Stomach (tissue), 4 donors: ENCODE data around the gene RAMACL.

Experiments
- CTCF ChIP-seq, 7 experiments: fragments of 450-650 bp in 4 of 7; fragments of 200-600 bp in 3 of 7; sonication (generic) in 3 of 7; IDR thresholded peaks; one replicate each; pipeline ENCODE4 v1.5.1; 2016 to 2019; ENCODE audit warnings: antibody characterized with exemption in 7 of 7, control low read depth in 2 of 7, mild to moderate bottlenecking in 1 of 7
- EP300 ChIP-seq: sonication (generic); formaldehyde crosslinking; IDR thresholded peaks from one replicate; pipeline ENCODE4 v1.6.1; 2017; ENCODE audit warnings: antibody characterized with exemption
- POLR2A ChIP-seq, 4 donors: fragments of 450-650 bp; IDR thresholded peaks; one replicate each; pipeline ENCODE4 v1.6.1; 2016; ENCODE audit warnings: antibody characterized with exemption in 4 of 4, control low read depth in 2 of 4, mild to moderate bottlenecking in 1 of 4, moderate library complexity in 1 of 4
- POLR2AphosphoS5 ChIP-seq, 3 donors: sonication (generic); formaldehyde crosslinking; IDR thresholded peaks; one replicate each; pipeline ENCODE4 v1.6.1; 2016; ENCODE audit warnings: antibody characterized with exemption in 3 of 3

DNA sequence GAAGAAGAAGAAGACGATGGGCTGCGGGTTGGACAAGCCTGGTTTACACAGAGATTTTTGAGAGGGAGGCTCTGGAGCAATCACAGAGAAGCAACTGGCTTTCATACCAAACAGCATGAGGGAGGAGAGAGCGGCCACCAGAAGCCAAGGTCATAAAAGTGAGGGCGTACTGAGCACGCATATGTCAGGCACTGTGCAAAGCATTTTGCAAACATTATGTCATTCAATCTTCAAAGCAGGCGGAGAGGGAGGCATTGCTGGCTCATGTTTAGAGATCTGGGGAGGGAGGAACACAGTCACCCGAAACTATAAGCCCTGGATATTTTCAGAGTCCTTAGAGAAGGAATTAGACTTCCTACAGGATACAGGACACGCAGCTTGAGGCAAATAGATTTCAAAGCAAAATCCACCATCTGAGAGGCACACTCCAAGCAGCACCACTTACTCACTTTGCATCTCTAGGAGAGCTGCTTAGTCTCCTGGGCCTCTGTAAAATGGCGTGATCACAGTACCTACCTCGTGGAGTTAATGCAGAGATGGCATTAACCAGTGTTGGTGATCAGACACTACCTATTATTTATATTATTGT is 24.6 kb downstream of the RAMACL start:
- TF ChIP-seq CTCF (IDR thresholded peaks at IDR 0.05) (no peak), POLR2AphosphoS5 (IDR thresholded peaks at IDR 0.05) (no peak), EP300 (no peak), POLR2A (IDR thresholded peaks at IDR 0.05) (no peak)
